Progenitor cell of endocrine pancreas (in vitro differentiated cells): ENCODE measurements around the gene CCDC141. TPM values are rescaled to one million over a fixed set of nuclear protein-coding genes. Genes with fewer than 3 reads are reported as not detected.
"Not testable (repeated sequence)": the region's sequence is repeated elsewhere in the genome, so short reads cannot be mapped to it uniquely, and the experiment has no call there.

Source experiments
- DNase-seq: peaks from one replicate; pipeline ENCODE4 v3.0.0; 2021; ENCODE audit warnings: low spot score; ENCODE audit not compliant: unreplicated experiment
- H3K27ac Mint-ChIP-seq: 2 replicates; pipeline ENCODE4 v1.8.0; 2021; ENCODE audit warnings: mild to moderate bottlenecking, moderate library complexity, mixed read lengths
- H3K27me3 Mint-ChIP-seq: 2 replicates; pipeline ENCODE4 v1.8.0; 2021; ENCODE audit warnings: mixed read lengths
- H3K36me3 Mint-ChIP-seq: 2 replicates; pipeline ENCODE4 v1.8.0; 2022; ENCODE audit warnings: mixed read lengths; ENCODE audit not compliant: insufficient read depth
- H3K4me1 Mint-ChIP-seq: 2 replicates; pipeline ENCODE4 v1.8.0; 2021; ENCODE audit warnings: low read depth, mixed read lengths
- H3K4me3 Mint-ChIP-seq: 2 replicates; pipeline ENCODE4 v1.8.0; 2021; ENCODE audit warnings: low read depth, mild to moderate bottlenecking, moderate library complexity, mixed read lengths
- H3K9me3 Mint-ChIP-seq: 2 replicates; pipeline ENCODE4 v1.8.0; 2021; ENCODE audit warnings: low read depth, mixed read lengths
- CTCF ChIP-seq: fragments of 200-600 bp; sonication (generic); IDR thresholded peaks from one replicate; pipeline ENCODE4 v1.5.0; 2021; ENCODE audit warnings: antibody characterized with exemption, mild to moderate bottlenecking; ENCODE audit not compliant: unreplicated experiment
- long read RNA-seq: library from polyadenylated mRNA; unstranded; transcript quantifications from one replicate; pipeline ENCODE4 v2.0.0, GENCODE V29; 2020
- total RNA-seq: library from RNA; stranded (reverse); gene quantifications from 2 replicates; pipeline ENCODE4 v1.2.1, GENCODE V29; 2021

The CCDC141 gene
- 14.8 and 18.1 TPM in 2 replicates for total RNA-seq
- long read RNA-seq, full-length matches to known transcripts = 7 of 92 reads
- long read RNA-seq, partial matches to known transcripts = 59 of 92 reads
- long read RNA-seq, other reads (novel, unspliced or antisense) = 26 of 92 reads

- Mint-ChIP-seq H3K36me3 (peaks cover 7% of the 10 kb centered on the region), H3K4me3 (peak within 1 kb of the TSS; percentile 57), H3K9me3 (no peaks in the 10 kb centered on the region), H3K27me3 (no peaks in the 10 kb centered on the region), H3K4me1 (peaks cover 2% of the 10 kb centered on the region), H3K27ac (peak within 1 kb of the TSS; percentile 78)
- no peak for TF ChIP-seq CTCF
- no peak for DNase-seq
Observed at GRCh38 chr2:179049546-179050311, at the start of gene CCDC141. Gene CCDC141, minus strand, starts transcription at chr2:179050137. Its CDS starts 196 bp downstream, at chr2:179049941.

- Mint-ChIP-seq H3K4me3 (no peak overlapping the region), H3K27me3 (no peaks in the 10 kb centered on the region), H3K27ac (no peak overlapping the region), H3K4me1 (no peaks in the 10 kb centered on the region), H3K36me3 (no peaks in the 10 kb centered on the region), H3K9me3 (peaks cover 8% of the 10 kb centered on the region)
- TF ChIP-seq CTCF = no peak
- DNase-seq = no peak
Observed at GRCh38 chr2:179098080-179098689, 48.2 kb upstream of the CCDC141 start.

- DNase-seq = no peak
- Mint-ChIP-seq H3K36me3 (no peaks in the 10 kb centered on the region), H3K4me1 (no peaks in the 10 kb centered on the region), H3K9me3 (peaks cover 8% of the 10 kb centered on the region), H3K27me3 (no peaks in the 10 kb centered on the region), H3K4me3 (no peak overlapping the region), H3K27ac (no peak overlapping the region)
- TF ChIP-seq CTCF = no peak
Observed at GRCh38 chr2:179097131-179097530, 47.2 kb upstream of the CCDC141 start.

GRCh38 chr2:179096090-179096489 lies 46.2 kb upstream of the CCDC141 start:
- DNase-seq = no peak
- H3K9me3 Mint-ChIP-seq = peaks cover 13% of the 10 kb centered on the region
- H3K4me3 Mint-ChIP-seq = no peak overlapping the region
- H3K27ac Mint-ChIP-seq = no peak overlapping the region
- no peak for TF ChIP-seq CTCF
- no peaks in the 10 kb centered on the region for H3K27me3 Mint-ChIP-seq
- H3K4me1 Mint-ChIP-seq = no peaks in the 10 kb centered on the region
- H3K36me3 Mint-ChIP-seq = no peaks in the 10 kb centered on the region

GRCh38 chr2:179092912-179093311 lies 43.0 kb upstream of the CCDC141 start:
- not testable (repeated sequence) for H3K27ac Mint-ChIP-seq, H3K27me3 Mint-ChIP-seq, H3K4me3 Mint-ChIP-seq, DNase-seq, H3K36me3 Mint-ChIP-seq, H3K4me1 Mint-ChIP-seq
- H3K9me3 Mint-ChIP-seq = peaks cover 18% of the 10 kb centered on the region

- peaks cover 20% of the 10 kb centered on the region for H3K9me3 Mint-ChIP-seq
- no peak for DNase-seq
- H3K27ac Mint-ChIP-seq = no peak overlapping the region
- no peak for TF ChIP-seq CTCF
- peaks cover 5% of the 10 kb centered on the region for H3K36me3 Mint-ChIP-seq
- H3K4me3 Mint-ChIP-seq = no peak overlapping the region
- peaks cover 7% of the 10 kb centered on the region for H3K4me1 Mint-ChIP-seq
- H3K27me3 Mint-ChIP-seq = no peaks in the 10 kb centered on the region
Observed at GRCh38 chr2:179082697-179083096, 32.8 kb upstream of the CCDC141 start.
